HG03565 (cell line): Measurements from ENCODE around the gene ADAMTS3.

ENCODE experiments used
- ATAC-seq: cut with Tn5 transposase; IDR thresholded peaks from one replicate; pipeline ENCODE4 v1.9.1; 2021; ENCODE audit warnings: mild to moderate bottlenecking, moderate library complexity; ENCODE audit not compliant: unreplicated experiment

The ADAMTS3 gene

DNA sequence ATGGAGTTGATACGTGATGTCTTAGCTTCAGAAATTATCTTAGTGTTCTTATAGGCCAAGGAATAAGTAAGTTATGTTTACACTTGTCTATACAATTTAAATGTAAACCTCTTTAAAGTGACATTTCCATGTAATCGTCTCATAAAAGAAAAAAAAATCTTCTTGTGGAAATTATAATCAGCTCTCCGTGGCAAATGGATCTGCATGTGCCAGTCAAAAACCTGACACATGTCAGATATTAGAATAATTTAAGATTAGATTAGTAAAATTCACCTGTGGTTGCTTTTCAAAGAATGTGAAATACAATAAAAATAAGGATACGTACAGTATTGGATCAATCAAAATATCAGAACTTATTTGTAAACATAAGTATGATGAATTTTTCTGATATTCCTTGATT lies 263.9 kb downstream of the ADAMTS3 start:
- no peak for ATAC-seq

DNA sequence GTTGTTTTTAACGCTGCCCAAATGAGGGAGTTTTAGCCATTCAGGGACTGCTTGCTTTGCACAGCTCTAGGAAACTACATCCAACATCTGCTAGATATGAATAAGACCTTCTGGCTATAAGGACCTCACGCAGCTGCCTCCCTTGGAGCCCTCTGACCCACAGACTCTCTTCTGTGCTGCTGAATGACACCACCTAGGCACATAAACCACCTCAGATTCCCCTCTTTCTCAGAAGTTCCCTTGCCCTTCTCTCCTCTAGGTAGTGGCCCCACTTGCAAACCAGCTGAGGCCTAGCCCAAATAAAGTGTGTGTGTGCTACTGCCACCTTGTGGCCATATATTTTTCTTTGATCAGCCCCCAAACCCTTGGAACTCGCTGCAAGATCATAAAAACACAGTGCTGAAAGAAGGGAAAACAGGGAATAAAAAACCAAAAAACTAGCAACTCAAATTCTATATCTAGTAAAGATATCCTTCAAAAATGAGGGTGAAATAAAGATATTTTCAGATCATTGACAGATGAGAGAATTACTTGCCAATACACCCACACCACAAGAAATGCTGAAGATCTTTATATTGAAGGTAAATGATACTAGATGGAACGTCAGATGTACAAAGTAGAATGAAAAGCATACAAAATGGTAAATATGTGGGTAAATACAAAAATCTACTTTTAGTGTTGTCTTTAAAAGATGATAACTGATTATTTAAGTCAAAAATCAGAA lies 265.9 kb downstream of the ADAMTS3 start:
- peak; percentile 78 for ATAC-seq

DNA sequence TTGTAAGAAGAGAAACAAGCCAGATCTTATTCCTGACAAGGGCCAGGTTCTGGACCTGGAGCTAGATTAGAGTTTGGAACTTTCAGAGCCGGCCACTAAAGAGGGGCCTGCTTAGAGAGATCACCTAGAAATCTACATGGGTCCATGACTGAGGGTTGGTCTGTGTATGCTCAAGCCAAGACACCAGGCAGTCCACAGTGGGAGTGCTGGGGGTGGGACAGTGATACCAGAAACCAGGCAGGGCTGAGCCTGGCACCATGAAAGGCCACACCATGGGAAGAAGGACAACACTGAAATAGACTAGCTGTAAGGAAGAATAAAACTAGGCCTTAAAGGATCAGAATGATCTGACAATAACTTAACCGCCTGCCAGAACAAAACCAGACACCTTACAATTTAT lies 267.3 kb downstream of the ADAMTS3 start:
- ATAC-seq = no peak

GRCh38 chr4:72300126-72300525 lies 268.9 kb downstream of the ADAMTS3 start:
- no peak for ATAC-seq

DNA sequence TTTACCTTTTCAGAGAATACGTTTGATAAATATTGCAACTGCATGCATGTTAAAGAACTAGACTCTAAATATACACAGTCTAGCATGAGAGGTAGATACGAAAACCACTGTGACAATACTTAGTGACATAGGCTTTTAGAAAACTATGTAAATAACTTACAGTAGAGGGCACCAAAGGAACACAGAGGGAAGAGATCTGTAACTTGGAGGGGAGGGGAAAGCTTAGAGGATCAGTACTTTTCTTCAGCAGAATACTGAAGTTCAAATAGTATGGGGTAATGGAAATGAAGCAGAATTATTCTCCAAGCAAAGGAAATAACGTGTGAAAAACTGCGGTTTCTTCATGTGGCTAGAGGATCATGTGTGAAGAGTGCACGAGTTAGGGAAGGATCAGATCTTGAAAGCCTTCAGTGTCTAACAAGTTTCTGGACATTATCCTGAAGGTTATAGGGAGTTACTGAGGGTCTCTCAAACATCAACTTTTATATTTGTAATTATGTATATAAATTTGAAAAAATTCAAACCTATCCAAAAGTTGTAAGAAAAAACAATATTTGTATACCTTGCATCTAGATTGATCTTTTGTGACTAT lies 273.0 kb downstream of the ADAMTS3 start:
- peak; percentile 74 for ATAC-seq

- ATAC-seq = no peak
Observed at GRCh38 chr4:72290737-72291136, 278.3 kb downstream of the ADAMTS3 start.

DNA sequence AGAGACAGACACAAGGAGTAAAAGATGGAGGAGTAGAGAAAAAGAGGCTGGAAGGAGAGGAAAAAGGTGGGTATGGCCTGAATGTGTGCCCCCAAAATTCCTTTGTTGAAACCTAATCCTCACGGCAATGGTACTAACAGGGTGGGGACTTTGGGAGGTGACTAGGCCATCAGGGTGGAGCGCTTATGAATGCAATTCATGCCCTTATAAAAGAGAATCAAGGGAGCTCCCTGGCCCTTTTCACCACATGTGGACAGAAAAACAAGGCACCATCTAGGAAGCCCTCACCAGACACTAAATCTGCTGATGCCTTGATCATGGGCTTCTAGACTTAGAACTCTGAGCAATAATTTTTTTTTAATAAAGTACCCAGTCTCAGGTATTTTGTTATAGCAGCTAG lies 282.1 kb downstream of the ADAMTS3 start:
- no peak for ATAC-seq

GRCh38 chr4:72286185-72286584 lies 282.8 kb downstream of the ADAMTS3 start:
- no peak for ATAC-seq

GRCh38 chr4:72283357-72283756 lies 285.7 kb downstream of the ADAMTS3 start:
- ATAC-seq = peak; percentile 51

DNA sequence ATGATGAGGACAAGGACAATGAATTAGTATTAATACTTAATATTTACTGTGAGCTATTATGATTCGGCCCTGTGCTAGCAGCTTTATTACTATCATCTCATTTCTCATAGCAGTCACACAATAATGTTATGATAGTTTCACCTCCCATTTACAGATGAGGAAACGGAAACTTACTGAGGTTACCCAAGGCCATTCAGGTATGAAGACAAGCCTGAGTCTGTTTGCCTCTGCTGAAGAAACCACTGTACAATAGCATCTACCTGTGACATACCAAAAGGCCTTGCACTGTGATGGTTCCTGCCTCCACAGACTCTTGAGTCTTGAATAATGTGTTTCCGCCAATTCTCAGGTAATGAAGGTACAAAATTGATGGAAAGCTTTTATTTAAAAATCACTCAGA lies 288.8 kb downstream of the ADAMTS3 start:
- no peak for ATAC-seq

- ATAC-seq = no peak
Observed at GRCh38 chr4:72275381-72275780, 293.6 kb downstream of the ADAMTS3 start.

DNA sequence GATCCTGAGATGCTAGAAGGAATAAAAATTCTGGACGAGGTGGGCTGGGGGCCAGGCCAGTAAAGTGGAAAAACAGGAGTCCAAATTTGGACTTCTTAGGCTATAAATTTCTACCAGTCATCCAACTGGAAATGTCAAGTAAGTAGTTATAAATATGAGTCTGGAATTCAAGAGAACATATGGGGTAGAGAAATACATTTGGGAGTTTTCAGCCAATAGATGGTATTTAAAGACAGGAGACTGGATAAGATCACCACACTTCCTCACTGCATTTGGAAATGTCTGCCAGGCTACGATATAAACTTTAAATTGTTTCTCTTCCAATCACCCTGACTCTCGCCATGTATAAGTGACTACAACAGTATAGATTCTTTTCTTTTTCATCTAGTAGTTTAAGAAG lies 294.8 kb downstream of the ADAMTS3 start:
- ATAC-seq = no peak

- ATAC-seq = no peak
Observed at GRCh38 chr4:72255269-72255668, 313.8 kb downstream of the ADAMTS3 start.

- ATAC-seq = no peak
Observed at GRCh38 chr4:72243641-72244040, 325.4 kb downstream of the ADAMTS3 start.

GRCh38 chr4:72239487-72240116 lies 329.4 kb downstream of the ADAMTS3 start:
- ATAC-seq = no peak
